SK-N-MC (cell line): ENCODE results near the gene HOXC12.

Experiments used
- EZH2 ChIP-seq: fragments of 200-600 bp; sonication (generic); IDR thresholded peaks from one replicate; pipeline ENCODE4 v1.6.1; 2017; ENCODE audit warnings: antibody characterized with exemption
- FOXP2 ChIP-seq: optimal IDR thresholded peaks from 2 replicates; pipeline ENCODE3; 2011; ENCODE audit warnings: mild to moderate bottlenecking, moderate library complexity; ENCODE audit not compliant: insufficient read depth; ENCODE audit errors: extremely low read length, control extremely low read depth
- POLR2AphosphoS5 ChIP-seq: IDR thresholded peaks from 2 replicates; pipeline ENCODE4 v1.6.1; 2012; ENCODE audit warnings: mild to moderate bottlenecking, low read depth, low read length, borderline replicate concordance

- TF ChIP-seq POLR2AphosphoS5 = no peak
- no peak for TF ChIP-seq EZH2
- TF ChIP-seq FOXP2 = no peak
Measured at GRCh38 chr12:54006559-54007220, 52.0 kb downstream of the HOXC12 start.
